ENCODE measurements around the gene TLK1.
"Not testable (repeated sequence)": the region's sequence is repeated elsewhere in the genome, so short reads cannot be mapped to it uniquely, and the experiment has no call there.

TLK1 gene

GRCh38 chr2:171162522-171163197 is 2.0 kb upstream of the TLK1 start:
- Mint-ChIP-seq H3K27ac (peak overlapping the region; percentile 94), H3K4me1 (ENCODE audit: low read depth) (peaks cover 33% of the 10 kb centered on the region), H3K36me3 (ENCODE audit: low read depth) (peaks cover 20% of the 10 kb centered on the region)
- intact Hi-C loops (cut with micrococcal nuclease): loop anchor here (5.0 kb wide), 2 partner anchors 110 to 230 kb away; no protein-coding TSS in a partner anchor
- H3K27me3 Mint-ChIP-seq, H3K9me3 Mint-ChIP-seq, H3K4me3 Mint-ChIP-seq: not testable (repeated sequence)

- no peaks in the 10 kb centered on the region for H3K27me3 Mint-ChIP-seq
- H3K36me3 Mint-ChIP-seq (ENCODE audit: low read depth): peaks cover 20% of the 10 kb centered on the region
- intact Hi-C loops (cut with micrococcal nuclease): loop anchor here (5.0 kb wide), 2 partner anchors 111 to 229 kb away; no protein-coding TSS in a partner anchor
- H3K27ac Mint-ChIP-seq: peak overlapping the region; percentile 94
- H3K4me3 Mint-ChIP-seq: peak overlapping the region; percentile 86
- no peaks in the 10 kb centered on the region for H3K9me3 Mint-ChIP-seq
- H3K4me1 Mint-ChIP-seq (ENCODE audit: low read depth): peaks cover 43% of the 10 kb centered on the region
These were observed 455 bp upstream of the TLK1 start for GRCh38 chr2:171160956-171161740.

- intact Hi-C loops (cut with micrococcal nuclease): loop anchor here (5.0 to 10.0 kb wide), 5 partner anchors 113 to 273 kb away; partner anchors contain the start of genes DCAF17 and METTL8
- peak overlapping the region; percentile 94 for H3K27ac Mint-ChIP-seq
- peak overlapping the region; percentile 86 for H3K4me3 Mint-ChIP-seq
- H3K27me3 Mint-ChIP-seq: no peaks in the 10 kb centered on the region
- H3K9me3 Mint-ChIP-seq: no peaks in the 10 kb centered on the region
- peaks cover 54% of the 10 kb centered on the region for H3K4me1 Mint-ChIP-seq (ENCODE audit: low read depth)
- H3K36me3 Mint-ChIP-seq (ENCODE audit: low read depth): peaks cover 20% of the 10 kb centered on the region
These were observed 1.1 kb downstream of the TLK1 start for GRCh38 chr2:171159372-171160118.

- Mint-ChIP-seq H3K27me3 (no peaks in the 10 kb centered on the region), H3K4me1 (ENCODE audit: low read depth) (peaks cover 61% of the 10 kb centered on the region), H3K9me3 (no peaks in the 10 kb centered on the region), H3K36me3 (ENCODE audit: low read depth) (peaks cover 20% of the 10 kb centered on the region), H3K27ac (peak overlapping the region; percentile 94), H3K4me3 (peak overlapping the region; percentile 86)
- intact Hi-C loops (cut with micrococcal nuclease): loop anchor here (5.0 to 10.0 kb wide), 3 partner anchors 184 to 273 kb away; partner anchors contain the start of genes DCAF17 and METTL8
These were observed 1.8 kb downstream of the TLK1 start for GRCh38 chr2:171158790-171159371.

- intact Hi-C loops (cut with micrococcal nuclease): loop anchor here (5.0 to 10.0 kb wide), 3 partner anchors 183 to 274 kb away; partner anchors contain the start of genes DCAF17 and METTL8
- no peaks in the 10 kb centered on the region for H3K9me3 Mint-ChIP-seq
- no peak overlapping the region for H3K4me3 Mint-ChIP-seq
- H3K27me3 Mint-ChIP-seq: no peaks in the 10 kb centered on the region
- no peak overlapping the region for H3K27ac Mint-ChIP-seq
- H3K4me1 Mint-ChIP-seq (ENCODE audit: low read depth): peaks cover 58% of the 10 kb centered on the region
- peaks cover 20% of the 10 kb centered on the region for H3K36me3 Mint-ChIP-seq (ENCODE audit: low read depth)
These were observed 2.5 kb downstream of the TLK1 start for GRCh38 chr2:171158036-171158789.

GRCh38 chr2:171157109-171157500 is 3.6 kb downstream of the TLK1 start:
- H3K9me3 Mint-ChIP-seq: no peaks in the 10 kb centered on the region
- no peak overlapping the region for H3K27ac Mint-ChIP-seq
- H3K4me1 Mint-ChIP-seq (ENCODE audit: low read depth): peaks cover 47% of the 10 kb centered on the region
- H3K27me3 Mint-ChIP-seq: no peaks in the 10 kb centered on the region
- no peak overlapping the region for H3K4me3 Mint-ChIP-seq
- peaks cover 20% of the 10 kb centered on the region for H3K36me3 Mint-ChIP-seq (ENCODE audit: low read depth)
- intact Hi-C loops (cut with micrococcal nuclease): loop anchor here (5.0 to 10.0 kb wide), 3 partner anchors 182 to 275 kb away; partner anchors contain the start of genes DCAF17 and METTL8

- Mint-ChIP-seq H3K36me3 (ENCODE audit: low read depth) (peaks cover 1% of the 10 kb centered on the region), H3K4me1 (ENCODE audit: low read depth) (peaks cover 57% of the 10 kb centered on the region), H3K4me3 (no peak overlapping the region), H3K9me3 (no peaks in the 10 kb centered on the region), H3K27me3 (no peaks in the 10 kb centered on the region), H3K27ac (no peak overlapping the region)
- intact Hi-C loops (cut with micrococcal nuclease): loop anchor here (10.0 kb wide), 1 partner anchor 180 kb away; no protein-coding TSS in a partner anchor
These were observed 6.3 kb downstream of the TLK1 start for GRCh38 chr2:171154348-171154747.

GRCh38 chr2:171150694-171151285 is 9.9 kb downstream of the TLK1 start:
- no peak overlapping the region for H3K4me3 Mint-ChIP-seq
- no peak overlapping the region for H3K27ac Mint-ChIP-seq
- no peaks in the 10 kb centered on the region for H3K36me3 Mint-ChIP-seq (ENCODE audit: low read depth)
- peaks cover 62% of the 10 kb centered on the region for H3K4me1 Mint-ChIP-seq (ENCODE audit: low read depth)
- no peaks in the 10 kb centered on the region for H3K27me3 Mint-ChIP-seq
- intact Hi-C loops (cut with micrococcal nuclease): loop anchor here (10.0 kb wide), 1 partner anchor 176 kb away; no protein-coding TSS in a partner anchor
- no peaks in the 10 kb centered on the region for H3K9me3 Mint-ChIP-seq

GRCh38 chr2:171149986-171150693 is 10.6 kb downstream of the TLK1 start:
- H3K4me3 Mint-ChIP-seq: no peak overlapping the region
- H3K27ac Mint-ChIP-seq: no peak overlapping the region
- intact Hi-C loops (cut with micrococcal nuclease): loop anchor here (10.0 kb wide), 1 partner anchor 175 kb away; no protein-coding TSS in a partner anchor
- no peaks in the 10 kb centered on the region for H3K9me3 Mint-ChIP-seq
- peaks cover 62% of the 10 kb centered on the region for H3K4me1 Mint-ChIP-seq (ENCODE audit: low read depth)
- no peaks in the 10 kb centered on the region for H3K27me3 Mint-ChIP-seq
- no peaks in the 10 kb centered on the region for H3K36me3 Mint-ChIP-seq (ENCODE audit: low read depth)

GRCh38 chr2:171149171-171149938 is 11.3 kb downstream of the TLK1 start:
- Mint-ChIP-seq H3K27me3 (no peaks in the 10 kb centered on the region), H3K36me3 (ENCODE audit: low read depth) (no peaks in the 10 kb centered on the region), H3K4me1 (ENCODE audit: low read depth) (peaks cover 64% of the 10 kb centered on the region), H3K27ac (no peak overlapping the region), H3K9me3 (no peaks in the 10 kb centered on the region), H3K4me3 (no peak overlapping the region)
- intact Hi-C loops (cut with micrococcal nuclease): no loop called here

GRCh38 chr2:171147081-171147480 is 13.6 kb downstream of the TLK1 start:
- Mint-ChIP-seq H3K27ac (peak overlapping the region; percentile 22), H3K4me3 (no peak overlapping the region)
- intact Hi-C loops (cut with micrococcal nuclease): no loop called here

More at GRCh38 chr2:171147081-171147480, 13.6 kb downstream of the TLK1 start:
- H3K36me3 Mint-ChIP-seq (ENCODE audit: low read depth): no peaks in the 10 kb centered on the region
- no peaks in the 10 kb centered on the region for H3K27me3 Mint-ChIP-seq
- H3K9me3 Mint-ChIP-seq: no peaks in the 10 kb centered on the region
- H3K4me1 Mint-ChIP-seq (ENCODE audit: low read depth): peaks cover 67% of the 10 kb centered on the region

All from dendritic cell treated with granulocyte-macrophage colony-stimulating factor and Interleukin-4, amounts not matched to agents 40 ng/mL and 50 ng/mL, for 4 days (primary cell).